Femur (tissue), 1 donor: ENCODE results near the gene HOXA9.

Experiments
- DNase-seq: peaks from one replicate; pipeline ENCODE4 v3.0.0-alpha.2; 2017

HOXA9 gene

DNA sequence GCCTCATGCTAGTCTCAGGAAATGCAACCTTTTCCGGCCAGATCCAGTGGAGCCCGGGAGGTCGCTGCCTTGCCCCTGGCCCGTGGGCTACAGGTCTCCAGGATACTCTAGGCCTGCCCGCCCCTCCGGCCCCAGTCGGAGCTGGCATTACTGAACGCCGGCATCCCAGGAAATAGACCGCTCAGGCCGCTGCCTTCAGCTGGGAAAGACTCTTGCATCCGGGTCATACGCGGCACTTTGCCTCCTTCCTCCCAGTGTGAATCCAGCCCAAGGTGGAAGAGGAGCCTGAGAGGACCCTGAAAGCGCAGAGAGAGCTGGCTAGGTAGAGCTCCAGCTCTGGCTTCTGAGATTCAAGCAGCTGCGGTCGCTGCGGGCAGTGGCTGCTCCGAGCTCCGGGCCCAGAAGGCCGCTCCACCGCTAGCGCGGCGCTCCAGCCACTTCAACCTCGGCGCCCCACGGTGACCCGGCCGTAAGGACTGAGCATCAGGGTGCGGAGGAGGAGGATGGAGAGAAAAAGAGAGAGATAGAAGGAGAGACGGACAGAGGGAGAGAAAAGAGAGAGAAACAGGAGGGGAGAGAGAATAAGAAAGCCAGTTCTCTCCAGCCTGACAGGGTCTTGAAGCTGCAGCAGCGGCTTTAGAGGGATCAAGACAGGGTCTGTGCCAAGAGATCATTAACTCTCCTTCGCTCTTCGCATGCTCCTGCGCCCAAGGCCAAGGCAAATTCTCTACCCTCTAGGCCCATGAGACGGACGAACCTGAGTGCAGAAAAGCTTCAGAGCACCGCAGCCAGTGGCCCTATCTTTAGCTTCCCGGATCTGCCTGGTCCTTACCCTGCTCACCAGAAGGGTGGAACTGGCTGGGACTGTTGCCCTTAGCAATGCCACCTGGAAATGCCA is 10.5 kb upstream of the HOXA9 start:
- peak; percentile 49 for DNase-seq

DNA sequence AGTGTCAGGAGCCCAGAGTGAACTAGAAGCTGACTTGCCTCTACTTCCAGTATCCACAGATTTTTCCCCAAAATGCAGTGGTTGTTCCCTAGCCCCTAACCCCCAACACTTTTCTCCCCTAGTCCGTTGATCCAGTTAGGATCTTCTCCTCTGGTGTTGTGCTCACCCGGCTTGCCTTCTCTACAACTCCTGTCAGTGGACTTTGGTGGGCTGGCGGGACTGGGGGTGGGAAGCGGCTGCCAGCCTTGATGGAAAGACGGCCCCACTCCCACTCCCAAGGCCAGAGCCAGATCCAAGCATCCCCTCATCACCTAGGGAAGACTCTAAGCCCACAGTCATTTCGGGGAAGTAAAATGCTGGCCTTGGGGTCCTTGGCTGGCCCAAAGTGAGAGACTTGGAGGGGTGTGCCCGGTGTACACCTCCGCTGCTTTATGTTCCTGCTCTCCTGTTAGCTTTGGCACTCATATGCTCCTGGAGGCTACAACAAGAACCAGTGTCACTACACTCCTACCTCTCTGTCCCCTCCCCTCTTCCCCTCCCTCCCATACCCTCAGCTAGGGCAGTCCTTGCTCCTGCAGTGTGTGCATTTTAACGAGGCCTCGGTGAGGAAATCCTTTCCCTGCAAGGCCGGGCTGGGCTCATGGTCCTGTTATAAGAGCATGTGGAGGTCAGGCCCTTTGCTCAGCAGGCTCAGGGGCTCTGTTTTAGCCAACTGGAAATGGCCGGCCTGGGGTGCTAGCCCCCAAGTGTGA is 9.7 kb upstream of the HOXA9 start:
- DNase-seq = peak; percentile 60

DNA sequence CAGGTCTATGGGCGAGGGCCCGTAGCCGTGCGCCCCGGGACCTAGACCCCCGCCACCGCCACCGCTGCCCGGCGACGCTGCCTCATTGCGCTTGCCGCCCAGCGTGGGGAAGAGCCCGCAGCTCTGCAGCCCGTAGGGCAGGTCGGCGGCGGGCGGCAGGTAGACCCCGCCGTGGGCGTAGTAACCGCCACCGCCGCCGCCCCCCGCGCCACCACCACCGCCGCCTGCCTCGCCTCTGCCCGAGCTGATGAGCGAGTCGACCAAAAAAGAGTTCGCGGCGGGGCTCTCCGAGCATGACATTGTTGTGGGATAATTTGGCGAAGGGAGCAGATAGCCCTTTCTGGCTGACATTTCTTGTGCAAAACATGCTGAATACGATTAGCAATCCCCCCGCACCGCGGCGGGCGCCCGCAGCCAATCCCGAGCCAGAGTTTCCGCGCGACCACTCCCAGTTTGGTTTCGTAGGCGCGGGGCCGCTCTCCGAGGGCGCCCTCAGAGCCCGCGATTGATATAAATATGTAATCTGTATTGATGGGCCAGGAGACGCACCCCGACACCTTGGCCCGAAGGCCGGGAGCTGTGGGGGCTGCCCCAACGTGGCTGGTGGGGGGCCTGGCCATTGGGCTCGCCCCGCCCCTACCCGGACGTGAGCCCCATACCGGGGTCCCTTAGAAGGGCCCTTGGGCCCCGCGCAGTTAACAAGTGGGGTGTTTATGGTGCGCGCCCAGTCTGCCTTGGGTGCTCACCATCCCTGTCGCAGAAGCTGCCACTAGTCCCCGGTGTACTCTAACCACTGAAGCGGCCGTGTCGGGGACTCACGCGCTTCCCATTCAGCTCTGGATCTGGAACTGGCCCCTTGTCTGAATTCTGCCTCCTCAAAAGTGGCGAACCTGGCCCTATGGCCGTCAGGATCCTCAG is 8.9 kb upstream of the HOXA9 start, which contains the start of gene HOXA10:
Gene HOXA10, minus strand, starts transcription at position 365 of the 918 bp plus-strand sequence. Its CDS starts 14 bp downstream, at position 351.
- DNase-seq = peak; percentile 89

DNA sequence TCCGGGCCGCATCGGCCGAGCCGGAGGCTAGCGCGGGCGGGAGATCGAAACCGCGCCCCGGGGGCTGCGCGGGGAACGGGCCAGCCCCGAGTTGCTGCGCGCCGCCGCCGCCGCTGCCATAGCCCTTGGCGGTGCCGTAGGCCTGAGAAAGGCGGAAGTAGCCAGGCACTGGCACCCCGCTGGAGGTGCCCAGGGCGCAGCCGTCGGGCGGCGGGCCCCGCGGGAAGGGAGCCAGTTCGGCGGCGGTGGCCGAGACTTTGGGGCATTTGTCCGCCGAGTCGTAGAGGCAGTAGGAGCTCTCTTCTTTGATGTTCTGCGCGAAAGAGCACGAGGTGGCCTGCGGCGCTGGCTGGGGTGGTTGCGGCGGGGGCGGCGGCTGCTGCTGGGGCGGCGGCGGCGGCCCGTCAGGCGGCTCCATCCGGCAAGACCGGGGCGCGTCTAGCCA is 8.2 kb upstream of the HOXA9 start:
- DNase-seq = peak; percentile 53

DNA sequence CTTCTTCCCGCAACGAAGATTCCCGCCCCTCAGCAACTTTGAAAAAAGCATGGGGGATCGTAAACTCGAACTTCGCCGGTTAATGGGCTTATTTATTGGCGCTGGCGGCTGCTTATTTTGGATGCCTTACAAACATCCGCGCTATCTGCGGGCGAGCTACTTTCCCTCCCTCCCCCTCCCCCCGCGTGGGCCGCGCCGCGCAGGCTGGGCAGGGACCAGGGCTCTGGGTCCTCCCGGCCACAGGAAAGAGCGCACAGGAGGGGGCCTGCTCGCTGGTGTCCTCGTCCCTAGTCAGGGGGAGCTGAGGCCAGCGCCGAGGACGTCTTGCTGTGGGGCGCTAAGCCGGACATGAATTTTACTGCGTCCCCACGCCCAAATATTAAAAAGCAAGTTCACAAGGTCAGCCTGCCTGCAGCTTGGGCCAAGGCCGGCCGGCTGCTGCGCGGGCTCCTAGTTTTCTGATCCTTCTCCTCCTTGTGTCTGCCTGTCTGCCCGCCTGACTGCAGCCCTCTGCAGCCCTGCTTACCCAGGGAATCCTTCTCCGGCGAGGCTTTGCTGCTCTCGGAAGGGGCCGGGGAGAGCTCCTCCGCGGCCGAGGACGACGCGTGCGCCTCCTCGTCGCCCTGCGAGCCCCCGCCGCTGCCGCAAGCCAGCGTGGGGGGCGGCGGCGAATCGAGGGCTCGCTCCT is 7.6 kb upstream of the HOXA9 start:
- DNase-seq = peak; percentile 87

DNA sequence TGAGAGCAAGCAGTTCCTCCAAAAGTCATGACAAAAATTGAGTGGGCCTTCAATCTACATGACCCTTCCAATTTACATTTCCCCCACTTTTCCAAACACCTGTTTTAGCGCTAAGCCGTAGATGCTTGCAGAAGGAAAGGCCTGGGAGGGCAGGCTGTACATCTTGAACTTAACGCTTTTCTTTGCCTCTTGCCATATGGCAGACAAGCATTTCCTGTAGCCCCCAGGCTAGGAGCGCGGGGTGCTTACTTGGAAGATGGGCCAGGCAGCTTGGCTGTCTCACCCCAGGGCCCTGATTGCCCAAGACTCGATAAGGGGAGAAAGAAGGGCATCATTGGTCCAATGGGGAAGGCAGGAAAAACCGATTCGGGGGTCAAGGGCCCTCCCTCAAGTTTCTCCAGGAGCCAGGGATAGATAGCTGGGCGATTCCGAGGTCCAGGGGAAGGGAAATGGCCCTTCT is 7.0 kb upstream of the HOXA9 start:
- DNase-seq = peak; percentile 53

DNA sequence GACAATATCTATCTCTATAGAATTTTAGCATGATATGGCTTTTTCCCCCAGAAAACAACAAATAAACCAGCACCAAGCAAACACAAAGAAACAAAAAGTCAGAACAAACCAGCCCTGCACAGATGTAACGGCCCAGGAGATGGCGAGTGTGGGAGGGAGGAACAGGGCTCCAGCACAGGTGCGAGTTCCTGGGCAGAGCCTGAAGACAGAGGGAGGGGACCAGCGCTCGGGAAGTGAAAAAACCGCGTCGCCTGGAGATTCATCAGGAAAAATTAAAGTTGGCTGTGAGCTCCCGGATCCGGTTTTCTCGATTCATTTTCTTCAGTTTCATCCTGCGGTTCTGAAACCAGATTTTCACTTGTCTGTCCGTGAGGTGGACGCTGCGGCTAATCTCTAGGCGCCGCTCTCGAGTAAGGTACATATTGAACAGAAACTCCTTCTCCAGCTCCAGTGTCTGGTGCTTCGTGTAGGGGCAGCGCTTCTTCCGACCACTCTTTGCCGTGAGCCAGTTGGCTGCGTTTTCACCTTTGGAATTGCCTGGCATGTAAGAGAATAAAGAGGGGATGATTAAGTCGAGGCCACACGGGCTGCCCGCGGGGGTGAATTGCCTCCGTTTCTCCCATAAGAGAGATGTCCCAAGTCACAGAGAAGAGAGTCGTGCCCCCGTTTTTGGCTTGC is 6.4 kb upstream of the HOXA9 start:
- DNase-seq = peak; percentile 60

DNA sequence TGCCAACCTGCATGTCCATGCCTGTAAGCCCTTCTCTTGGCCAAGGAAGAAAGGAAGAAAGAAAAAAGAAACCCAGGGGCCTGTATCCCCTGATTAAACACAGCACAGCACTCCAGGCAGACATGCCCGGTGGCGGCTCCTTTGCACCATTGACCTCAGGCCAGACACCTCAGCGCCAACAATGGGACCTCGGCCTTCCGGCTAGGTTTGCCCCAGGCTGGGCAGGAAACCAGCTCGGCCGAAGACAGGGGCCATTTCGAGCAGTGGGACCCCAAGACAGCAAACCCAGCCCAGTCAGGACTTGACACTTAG is 5.9 kb upstream of the HOXA9 start:
- DNase-seq = peak; percentile 59

DNA sequence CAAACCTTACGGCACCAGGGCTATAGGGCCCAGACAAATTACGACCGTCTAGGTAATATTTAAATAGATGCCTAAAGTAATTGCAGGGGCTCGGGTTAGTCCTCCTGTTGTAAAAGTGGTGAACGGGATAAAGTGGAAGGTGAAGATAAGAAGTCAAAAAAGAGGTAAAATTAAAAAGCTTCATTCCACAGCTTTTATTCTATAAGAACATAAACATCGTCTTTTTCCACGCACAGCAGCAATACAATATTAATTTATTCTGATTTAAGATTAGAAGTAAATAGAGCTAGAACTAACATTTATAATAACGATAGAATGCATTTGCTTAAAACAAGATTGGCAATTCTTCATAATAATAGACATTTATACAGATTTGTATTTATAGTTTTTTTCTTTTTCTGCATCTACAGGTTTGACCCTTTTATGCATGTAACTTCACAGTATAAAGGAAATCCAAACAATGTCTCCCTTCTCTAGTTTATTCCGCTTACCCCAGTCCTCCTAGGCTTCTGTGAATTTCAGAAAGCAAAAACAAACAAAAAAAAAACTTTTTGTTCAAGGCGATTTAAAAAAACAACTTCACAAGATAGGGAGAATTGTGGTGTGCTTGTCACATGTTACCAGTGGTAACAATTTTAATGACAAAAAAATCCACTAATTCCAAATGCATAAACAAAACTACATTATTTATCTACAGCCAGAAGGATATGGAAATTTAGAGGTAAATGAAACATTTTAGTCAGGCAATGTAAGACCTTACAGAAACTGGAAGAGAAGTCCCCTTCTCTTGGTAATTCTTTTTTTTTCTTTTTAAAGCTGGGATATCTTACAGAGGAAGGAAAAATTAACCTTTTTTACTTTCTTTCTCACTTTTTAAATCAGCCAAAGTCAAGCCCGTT is 5.3 kb upstream of the HOXA9 start:
- DNase-seq = no peak

DNA sequence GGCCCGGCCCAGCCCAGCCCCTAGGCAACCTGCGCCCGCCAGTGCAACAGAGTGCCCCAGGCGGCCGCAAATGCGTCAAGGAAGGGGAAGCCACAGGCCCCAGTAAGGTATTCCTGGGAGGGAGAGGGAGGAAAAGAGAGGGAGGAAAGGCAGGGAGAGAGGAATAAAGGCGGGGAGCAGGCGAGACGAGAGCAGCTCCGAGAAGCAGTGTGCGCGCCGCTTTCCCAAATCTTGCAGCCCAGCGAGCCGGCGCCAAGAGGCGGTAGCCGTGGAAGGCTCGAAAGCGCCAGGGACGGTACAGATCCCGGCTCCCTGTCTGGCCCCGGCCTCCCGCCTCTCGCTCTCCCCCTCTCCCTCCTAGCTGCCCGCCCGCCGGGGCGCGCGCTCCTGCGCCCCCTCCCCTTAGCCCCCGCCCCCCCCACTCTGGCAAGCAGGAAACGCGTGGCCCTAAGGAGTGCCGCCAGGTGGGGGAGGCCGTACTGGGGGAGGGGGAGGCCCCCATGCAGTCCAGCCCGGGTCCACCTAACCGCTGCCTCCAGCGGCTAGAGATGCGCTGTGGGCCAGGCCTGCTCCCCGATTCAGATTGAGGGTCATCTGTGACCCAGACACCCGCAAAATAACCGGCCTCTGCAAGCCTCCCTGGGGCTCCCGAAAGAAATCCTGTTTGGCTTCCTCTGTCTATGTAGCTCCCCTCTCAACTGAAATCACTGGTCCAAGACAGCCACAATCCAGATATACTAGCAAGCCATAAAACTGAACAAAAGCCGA is 4.5 kb upstream of the HOXA9 start:
- peak; percentile 73 for DNase-seq

DNA sequence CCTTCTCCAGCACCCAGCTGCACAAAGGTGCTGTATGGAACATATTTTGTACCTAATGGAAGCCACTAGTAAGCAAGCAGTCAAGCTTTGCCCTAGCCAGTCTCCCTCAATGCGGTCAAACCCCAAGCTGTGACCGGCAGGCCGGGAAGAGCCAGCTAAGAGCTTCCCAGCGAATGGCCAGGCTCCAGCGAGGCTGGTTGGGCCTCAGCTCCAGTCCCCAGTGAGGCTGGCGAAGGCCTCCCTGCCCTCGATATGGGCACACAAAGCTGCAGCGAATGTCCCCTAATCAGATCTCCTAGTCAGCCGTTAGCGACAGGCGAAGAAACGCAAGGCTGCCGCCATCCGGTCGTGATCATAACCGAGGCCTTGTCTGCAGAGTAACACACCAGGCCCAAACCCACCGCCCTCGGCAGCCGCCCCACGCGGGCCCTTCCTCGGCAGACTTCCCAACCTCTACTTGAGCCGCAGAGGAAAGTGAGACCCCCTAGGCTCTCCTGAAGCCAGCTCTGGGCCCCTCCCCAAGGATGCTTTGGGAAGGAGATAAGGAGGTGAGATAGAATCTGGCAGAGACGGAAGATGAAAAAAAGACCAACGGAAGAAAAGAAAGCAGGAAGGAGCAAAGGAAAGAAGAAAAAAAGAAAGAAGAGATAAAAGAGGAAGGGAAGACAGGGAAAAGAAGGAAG is 3.1 kb upstream of the HOXA9 start:
- DNase-seq = peak; percentile 83

DNA sequence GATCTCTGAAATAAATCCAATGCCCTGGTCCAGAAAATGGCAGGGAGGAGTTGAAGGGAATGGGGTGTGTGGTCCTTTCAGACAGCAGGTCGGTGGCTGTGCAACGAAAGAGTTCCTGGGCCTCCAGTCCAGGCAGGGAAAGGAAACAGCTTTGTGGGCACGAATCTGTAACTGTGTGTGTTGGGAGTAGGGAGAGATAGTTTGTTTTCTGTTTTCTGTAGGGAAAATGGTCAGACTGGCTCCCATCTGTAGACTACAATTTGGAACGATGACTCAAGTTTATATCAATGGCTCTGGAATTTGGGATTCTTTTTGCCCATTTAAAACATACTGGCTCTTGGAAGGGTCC is 2.6 kb upstream of the HOXA9 start:
- DNase-seq = no peak

DNA sequence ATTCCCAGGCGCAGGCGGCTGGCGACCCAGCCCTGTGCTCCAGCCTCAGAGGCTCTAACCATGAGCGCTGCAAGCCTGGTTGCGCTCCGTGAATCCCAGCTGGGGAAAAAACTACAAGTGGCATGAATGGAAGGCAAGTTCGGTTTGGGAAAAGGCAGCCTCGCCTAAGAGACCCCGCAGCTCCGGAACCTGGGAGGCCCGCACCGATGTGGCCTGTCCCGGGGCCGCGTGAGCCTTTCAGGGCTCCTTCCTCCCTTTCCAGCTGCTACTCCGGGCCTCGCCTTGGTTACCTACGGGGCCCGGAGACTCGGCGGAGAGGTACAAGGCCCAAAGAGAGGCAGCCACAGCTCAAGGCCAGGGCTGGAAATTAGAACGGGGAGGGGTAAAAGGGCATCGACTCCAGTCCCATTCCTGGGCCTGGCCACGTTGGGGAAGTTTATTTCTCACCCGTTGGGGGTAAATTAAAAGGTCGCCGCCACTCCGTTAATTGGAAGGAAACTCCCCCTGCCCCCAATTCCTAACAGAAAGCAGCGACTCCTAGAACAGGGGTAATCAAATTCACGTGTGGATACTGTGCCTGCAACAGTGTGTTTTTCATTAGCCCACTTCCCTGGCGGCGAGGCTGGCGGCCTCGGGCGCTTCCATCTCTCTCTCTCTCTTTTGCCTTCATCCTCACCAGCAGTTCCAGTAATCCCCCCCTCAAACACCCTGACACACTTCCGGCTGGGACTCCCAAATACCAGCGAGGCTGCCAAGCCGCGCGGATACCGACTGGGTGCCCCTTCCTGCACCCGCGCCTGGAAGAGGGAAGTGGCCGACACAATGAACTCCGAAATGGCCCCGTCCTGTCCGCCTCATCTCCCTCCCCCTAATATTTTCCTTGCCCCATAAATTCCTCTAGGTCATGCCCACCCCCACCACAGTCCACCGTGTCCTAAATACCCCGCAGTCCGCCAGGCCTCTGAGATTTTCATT is 1.5 kb upstream of the HOXA9 start:
- DNase-seq = no peak

DNA sequence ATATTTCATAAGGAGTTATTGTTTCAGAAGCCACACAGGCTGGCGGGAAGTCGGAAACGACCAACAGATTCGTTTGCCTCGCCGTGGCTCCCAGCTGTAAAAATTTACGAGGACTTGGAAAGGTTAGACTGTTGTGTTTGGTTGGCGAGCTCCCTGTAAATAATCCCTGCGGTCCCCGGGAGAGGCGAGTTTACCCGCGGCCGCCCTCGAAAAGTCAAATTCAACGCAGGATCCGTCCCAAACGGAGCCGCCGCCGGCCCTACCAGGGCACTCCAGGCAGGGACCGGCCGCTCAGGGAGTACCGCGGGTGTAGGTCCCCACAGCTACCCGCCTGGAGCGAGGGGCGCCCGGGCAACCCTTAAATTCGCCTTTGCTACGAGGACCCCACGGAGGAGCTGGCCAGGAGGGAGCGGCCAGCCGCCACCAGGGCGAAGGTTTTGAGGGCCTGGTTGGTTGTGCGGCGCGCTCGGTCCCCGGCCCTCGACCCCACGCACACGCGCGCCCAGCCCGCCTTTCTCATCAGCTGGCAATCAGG is 726 bp upstream of the HOXA9 start:
- DNase-seq = peak; percentile 69

DNA sequence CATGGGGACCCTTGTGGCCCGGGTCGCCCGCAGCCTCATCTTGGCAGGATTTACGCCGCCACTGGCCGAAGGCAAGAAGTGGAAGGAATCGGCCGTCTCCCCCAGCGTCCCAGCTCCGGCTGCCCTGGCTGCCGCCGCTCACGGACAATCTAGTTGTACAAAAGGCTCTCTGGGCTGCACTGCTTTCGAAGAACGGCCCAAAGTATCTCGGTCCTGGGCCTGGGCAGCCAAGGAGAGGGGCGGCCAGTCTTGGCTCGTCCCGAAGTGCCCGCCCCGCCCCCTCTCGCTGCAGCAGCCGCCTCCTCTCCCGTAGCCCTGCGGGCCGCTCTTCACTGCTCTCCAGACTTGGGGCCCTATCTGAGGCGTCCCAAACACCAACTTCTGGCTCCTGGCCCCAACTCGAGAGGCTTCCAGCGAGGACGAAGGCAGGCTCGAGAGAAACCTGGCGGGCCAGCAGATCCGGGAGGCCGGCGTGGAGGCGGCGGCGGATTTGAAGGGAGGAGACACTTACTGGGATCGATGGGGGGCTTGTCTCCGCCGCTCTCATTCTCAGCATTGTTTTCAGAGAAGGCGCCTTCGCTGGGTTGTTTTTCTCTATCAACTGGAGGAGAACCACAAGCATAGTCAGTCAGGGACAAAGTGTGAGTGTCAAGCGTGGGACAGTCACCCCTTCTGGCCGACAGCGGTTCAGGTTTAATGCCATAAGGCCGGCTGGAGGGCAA is 809 bp downstream of the HOXA9 start:
- DNase-seq = peak; percentile 73

DNA sequence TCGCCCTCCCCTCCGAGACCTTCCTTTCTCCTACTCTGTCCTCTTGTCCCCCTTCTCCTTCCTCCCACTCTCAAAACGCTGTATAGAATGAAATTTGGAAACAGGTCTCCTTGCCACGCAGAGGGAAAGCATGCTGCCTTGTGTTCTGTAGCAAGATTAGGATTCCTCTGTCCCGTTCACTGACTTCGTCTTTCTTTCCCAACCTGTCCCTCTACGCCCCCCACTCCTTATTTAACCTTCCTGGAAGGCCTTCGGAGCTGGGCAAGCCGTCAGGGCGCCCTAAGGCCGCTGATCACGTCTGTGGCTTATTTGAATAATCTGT is 1.3 kb downstream of the HOXA9 start:
- no peak for DNase-seq
